Stomach (tissue), 9 donors: ENCODE results near the gene CBX7. TPM values are rescaled to one million over a fixed set of nuclear protein-coding genes. Genes with fewer than 3 reads are reported as not detected.

Source experiments
- DNase-seq, 2 donors: peaks; one replicate each; pipeline versions ENCODE4 v3.0.0 to v3.0.0-alpha.2; 2013 to 2019
- H3K27ac ChIP-seq, 5 donors: fragments of 200-600 bp in 4 of 5; sonication (generic) in 4 of 5; one replicate each; pipeline ENCODE4 v1.5.1; 2013 to 2019; ENCODE audit warnings: mild to moderate bottlenecking in 1 of 5, moderate library complexity in 1 of 5
- H3K27me3 ChIP-seq, 3 donors: fragments of 200-600 bp; sonication (generic); one replicate each; pipeline ENCODE4 v1.5.1; 2017 to 2019; ENCODE audit warnings: mixed run types in 1 of 3
- H3K36me3 ChIP-seq, 4 donors: fragments of 200-600 bp; sonication (generic); 1 replicate in 3 of 4; 2 replicates in 1 of 4; pipeline ENCODE4 v1.5.1; 2016 to 2019
- H3K4me1 ChIP-seq, 4 donors: fragments of 200-600 bp; sonication (generic); one replicate each; pipeline ENCODE4 v1.5.1; 2016 to 2019
- H3K4me3 ChIP-seq, 4 donors: fragments of 200-600 bp; sonication (generic) in 3 of 4; one replicate each; pipeline ENCODE4 v1.5.1; 2016 to 2019; ENCODE audit warnings: mild to moderate bottlenecking in 1 of 4
- H3K9me3 ChIP-seq, 4 donors: fragments of 200-600 bp; sonication (generic); one replicate each; pipeline ENCODE4 v1.5.1; 2016 to 2019
- EP300 ChIP-seq: sonication (generic); formaldehyde crosslinking; IDR thresholded peaks from one replicate; pipeline ENCODE4 v1.6.1; 2017; ENCODE audit warnings: antibody characterized with exemption
- POLR2A ChIP-seq, 4 donors: fragments of 450-650 bp; IDR thresholded peaks; one replicate each; pipeline ENCODE4 v1.6.1; 2016; ENCODE audit warnings: antibody characterized with exemption in 4 of 4, control low read depth in 2 of 4, mild to moderate bottlenecking in 1 of 4, moderate library complexity in 1 of 4
- POLR2AphosphoS5 ChIP-seq, 3 donors: sonication (generic); formaldehyde crosslinking; IDR thresholded peaks; one replicate each; pipeline ENCODE4 v1.6.1; 2016; ENCODE audit warnings: antibody characterized with exemption in 3 of 3
- WGBS, 5 donors: extraction: QIAGEN DNeasy Blood & Tissue Kit in 3 of 5; methylation state at CpG; one replicate each; pipeline versions ENCODE4 v1.1.5 to v1.1.7; 2013 to 2018; 5-methylcytosine and 5-hydroxymethylcytosine counted together
- intact Hi-C: fragments of 100-400 bp; cut with DNase I; formaldehyde crosslinking; loops from one replicate; pipeline ENCODE4 v1.15.1; 2023; ENCODE audit warnings: low total_unique reads
- polyA plus RNA-seq, 3 donors: library from polyadenylated mRNA; stranded (reverse); fragments of 200-250 nt; gene quantifications; one replicate each; pipeline ENCODE4 v1.2.3, GENCODE V29; 2013
- total RNA-seq, 5 donors: library from RNA; depleted of rRNA; stranded (reverse); fragments of >200 nt; gene quantifications; one replicate each; pipeline versions ENCODE4 v1.1.0 to v1.2.3, GENCODE V29; 2014 to 2016
- TF ChIP-seq, protein P1 (sequence below), 7 experiments: fragments of 450-650 bp in 4 of 7; fragments of 200-600 bp in 3 of 7; sonication (generic) in 3 of 7; IDR thresholded peaks; one replicate each; pipeline ENCODE4 v1.5.1; 2016 to 2019; ENCODE audit warnings: antibody characterized with exemption in 7 of 7, control low read depth in 2 of 7, mild to moderate bottlenecking in 1 of 7
- donor health status: healthy with polysubstance abuse.
- donor health status: Bipolar disorder and iron deficiency.
- donor health status: healthy.

Gene CBX7
- total and polyA plus RNA-seq, 8 donors = 10.1 to 84.6 (median 29.7) TPM

GRCh38 chr22:39132871-39133524 lies 19.5 kb downstream of the CBX7 start:
- TF ChIP-seq EP300 (no peak), POLR2AphosphoS5 (IDR thresholded peaks at IDR 0.05) (no peak)
- TF ChIP-seq, protein P1, sequence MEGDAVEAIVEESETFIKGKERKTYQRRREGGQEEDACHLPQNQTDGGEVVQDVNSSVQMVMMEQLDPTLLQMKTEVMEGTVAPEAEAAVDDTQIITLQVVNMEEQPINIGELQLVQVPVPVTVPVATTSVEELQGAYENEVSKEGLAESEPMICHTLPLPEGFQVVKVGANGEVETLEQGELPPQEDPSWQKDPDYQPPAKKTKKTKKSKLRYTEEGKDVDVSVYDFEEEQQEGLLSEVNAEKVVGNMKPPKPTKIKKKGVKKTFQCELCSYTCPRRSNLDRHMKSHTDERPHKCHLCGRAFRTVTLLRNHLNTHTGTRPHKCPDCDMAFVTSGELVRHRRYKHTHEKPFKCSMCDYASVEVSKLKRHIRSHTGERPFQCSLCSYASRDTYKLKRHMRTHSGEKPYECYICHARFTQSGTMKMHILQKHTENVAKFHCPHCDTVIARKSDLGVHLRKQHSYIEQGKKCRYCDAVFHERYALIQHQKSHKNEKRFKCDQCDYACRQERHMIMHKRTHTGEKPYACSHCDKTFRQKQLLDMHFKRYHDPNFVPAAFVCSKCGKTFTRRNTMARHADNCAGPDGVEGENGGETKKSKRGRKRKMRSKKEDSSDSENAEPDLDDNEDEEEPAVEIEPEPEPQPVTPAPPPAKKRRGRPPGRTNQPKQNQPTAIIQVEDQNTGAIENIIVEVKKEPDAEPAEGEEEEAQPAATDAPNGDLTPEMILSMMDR (IDR thresholded peaks at IDR 0.05) = no peak
- Histone ChIP-seq H3K36me3 (peaks cover 9 to 70% (median 43%) of the 10 kb centered on the region in 4 donors), H3K27me3 (no peaks in the 10 kb centered on the region), H3K27ac (no peak overlapping the region), H3K4me1 (peaks cover 0 to 29% (median 18%) of the 10 kb centered on the region in 4 donors), H3K9me3 (no peaks in the 10 kb centered on the region), H3K4me3 (no peak overlapping the region)
- WGBS, 5 donors = 89 to 96% (median 91%) methylated on average over 15 to 22 of the region's 22 CpGs
- intact Hi-C loops = no loop called here
- DNase-seq = no peak

DNA sequence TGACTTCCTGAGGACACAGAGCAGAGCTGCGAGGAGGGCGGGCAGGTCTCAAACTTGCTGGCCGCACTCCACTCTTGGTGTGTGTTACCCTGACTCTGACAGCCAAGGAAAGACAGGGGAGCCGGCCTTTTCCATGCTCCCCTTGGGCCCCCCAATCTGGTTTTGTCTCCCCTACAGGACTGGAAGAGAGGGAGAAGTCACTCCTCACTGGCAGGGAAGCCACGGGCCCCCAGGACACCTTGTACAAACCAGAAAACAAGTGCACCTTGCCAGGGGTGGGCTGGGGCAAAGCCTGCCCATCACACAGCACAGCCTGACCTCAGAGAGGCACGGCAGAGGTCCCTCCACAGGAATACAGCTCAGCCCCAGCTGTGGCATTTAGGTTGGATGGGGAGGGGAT lies 20.2 kb downstream of the CBX7 start:
- intact Hi-C loops = no loop called here
- 84 to 91% (median 85%) methylated on average over 5 to 6 of the region's 6 CpGs for WGBS, 5 donors

DNA sequence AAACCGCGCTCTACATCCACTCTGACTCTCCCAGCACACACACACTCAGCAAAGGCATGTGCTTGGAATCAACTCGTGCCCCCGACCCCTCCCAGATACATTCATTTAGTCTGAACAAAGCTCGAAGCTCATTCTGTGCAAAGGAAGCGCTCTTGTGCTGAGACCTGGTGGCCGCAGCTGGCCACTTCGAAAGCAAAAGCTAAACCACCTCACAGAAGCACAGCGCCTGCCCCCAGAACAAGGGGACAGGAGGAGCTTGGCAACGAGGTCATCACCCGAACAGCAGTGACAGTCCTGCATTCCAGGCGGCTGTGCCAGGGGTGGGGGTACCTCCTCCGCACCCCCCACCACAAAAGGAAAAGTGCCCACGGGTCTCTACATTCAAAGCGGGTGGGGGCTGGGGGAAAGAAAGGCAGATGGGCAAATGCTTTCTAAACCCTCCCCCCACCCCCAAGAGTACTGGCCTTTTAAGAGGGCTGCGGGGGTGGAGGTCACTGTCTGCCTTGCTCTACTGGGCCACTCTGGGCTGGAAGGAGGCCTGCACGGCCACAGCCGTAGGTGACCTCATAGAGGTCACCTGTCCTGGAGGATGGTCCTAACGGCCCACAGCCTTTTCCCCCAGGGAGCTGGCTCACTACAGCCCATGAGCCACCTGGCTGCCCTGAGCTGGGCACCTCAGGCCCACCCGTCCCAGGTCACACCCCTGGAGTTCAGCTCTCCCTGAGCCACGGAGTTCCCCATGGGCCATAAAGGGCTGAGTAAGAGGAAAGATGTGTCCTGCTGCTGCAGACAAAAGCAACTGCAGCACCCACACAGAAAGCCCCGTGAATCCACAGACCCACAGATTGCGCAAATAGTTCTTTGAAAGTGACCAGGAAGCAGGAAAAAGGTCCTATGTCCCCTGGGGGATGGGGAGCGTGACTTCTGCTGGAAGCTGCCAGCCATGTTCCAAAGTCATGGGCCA lies 21.3 kb downstream of the CBX7 start:
- Histone ChIP-seq H3K9me3 (no peaks in the 10 kb centered on the region), H3K27me3 (no peaks in the 10 kb centered on the region), H3K36me3 (peaks cover 9 to 56% (median 36%) of the 10 kb centered on the region in 4 donors), H3K27ac (peak overlapping the region in 3 of 5 donors; percentile 7 to 49 (median 17)), H3K4me3 (no peak overlapping the region), H3K4me1 (peaks cover 0 to 29% (median 18%) of the 10 kb centered on the region in 4 donors)
- TF ChIP-seq POLR2AphosphoS5 (IDR thresholded peaks at IDR 0.05) (no peak), POLR2A (IDR thresholded peaks at IDR 0.05) (no peak)
- peak in 1 of 2 donors; percentile 46 for DNase-seq
- intact Hi-C loops = no loop called here
- 56 to 65% (median 63%) methylated on average over 22 to 24 of the region's 24 CpGs for WGBS, 5 donors

More for the DNA sequence above, 20.2 kb downstream of the CBX7 start:
- Histone ChIP-seq H3K4me1 (peaks cover 0 to 29% (median 18%) of the 10 kb centered on the region in 4 donors), H3K27me3 (no peaks in the 10 kb centered on the region), H3K9me3 (no peaks in the 10 kb centered on the region), H3K36me3 (peaks cover 9 to 63% (median 38%) of the 10 kb centered on the region in 4 donors), H3K4me3 (no peak overlapping the region), H3K27ac (no peak overlapping the region)
- TF ChIP-seq POLR2AphosphoS5 (IDR thresholded peaks at IDR 0.05) = no peak
- DNase-seq = no peak

DNA sequence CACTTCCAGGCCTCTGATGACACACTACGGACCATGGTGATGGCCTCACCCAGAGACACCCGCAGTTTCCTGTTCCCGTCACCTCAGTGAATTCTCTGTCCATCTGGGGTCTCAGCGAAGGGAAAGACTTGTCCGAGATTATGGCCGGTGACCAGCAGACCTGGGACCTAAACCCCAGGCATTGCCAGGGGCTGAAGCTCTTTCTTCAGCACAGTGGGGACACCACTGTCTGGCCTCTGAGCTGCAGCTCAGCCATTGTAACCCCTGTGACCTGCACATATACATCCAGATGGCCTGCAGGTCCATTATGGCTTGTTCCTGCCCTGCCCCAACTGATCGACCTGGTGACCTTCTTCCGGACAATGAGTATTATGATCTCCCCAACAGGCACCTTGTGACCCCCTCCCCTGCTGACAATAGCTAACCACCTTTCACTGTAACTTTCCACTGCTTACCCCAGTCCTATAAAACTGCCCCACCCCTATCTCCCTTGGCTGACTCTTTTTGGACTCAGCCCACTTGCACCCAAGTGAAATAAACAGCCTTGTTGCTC lies 22.3 kb downstream of the CBX7 start:
- 85 to 93% (median 89%) methylated on average over 8 of the region's 8 CpGs for WGBS, 5 donors

More for the DNA sequence above, 22.3 kb downstream of the CBX7 start:
- TF ChIP-seq POLR2AphosphoS5 (IDR thresholded peaks at IDR 0.05) (no peak), POLR2A (IDR thresholded peaks at IDR 0.05) (no peak), EP300 (no peak)
- TF ChIP-seq, protein P1 (IDR thresholded peaks at IDR 0.05) = no peak
- no peak overlapping the region for H3K27ac ChIP-seq
- H3K36me3 ChIP-seq = peaks cover 9 to 53% (median 36%) of the 10 kb centered on the region in 4 donors
- H3K4me1 ChIP-seq = peaks cover 0 to 25% (median 17%) of the 10 kb centered on the region in 4 donors
- no peaks in the 10 kb centered on the region for H3K9me3 ChIP-seq
- no peaks in the 10 kb centered on the region for H3K27me3 ChIP-seq
- intact Hi-C loops = no loop called here
- no peak for DNase-seq
- no peak overlapping the region for H3K4me3 ChIP-seq
